ENCODE measurements around the gene COX18.
A peak's percentile ranks its signal among the peaks of the same experiment; 100 is the strongest.

Gene COX18

DNA sequence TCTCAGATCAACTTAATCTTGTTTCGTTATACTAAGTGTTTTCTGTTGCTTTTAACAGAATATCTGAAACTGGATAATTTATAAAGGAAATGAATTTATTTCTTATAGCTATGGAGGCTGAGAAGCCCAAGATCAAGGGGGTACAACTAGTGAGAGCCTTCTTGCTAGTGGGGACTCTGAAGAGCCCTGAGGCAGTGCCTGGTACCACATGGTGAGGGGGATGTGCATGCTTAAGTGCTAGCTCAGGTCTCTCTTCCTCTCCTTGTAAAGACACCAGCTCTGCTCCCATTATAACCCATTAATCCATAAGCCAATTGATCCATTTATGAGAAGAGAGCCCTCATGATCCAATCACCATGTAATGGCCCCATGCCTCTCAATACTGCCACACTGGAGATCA lies 17.9 kb downstream of the COX18 start:
- DNase-seq, result no peak

DNA sequence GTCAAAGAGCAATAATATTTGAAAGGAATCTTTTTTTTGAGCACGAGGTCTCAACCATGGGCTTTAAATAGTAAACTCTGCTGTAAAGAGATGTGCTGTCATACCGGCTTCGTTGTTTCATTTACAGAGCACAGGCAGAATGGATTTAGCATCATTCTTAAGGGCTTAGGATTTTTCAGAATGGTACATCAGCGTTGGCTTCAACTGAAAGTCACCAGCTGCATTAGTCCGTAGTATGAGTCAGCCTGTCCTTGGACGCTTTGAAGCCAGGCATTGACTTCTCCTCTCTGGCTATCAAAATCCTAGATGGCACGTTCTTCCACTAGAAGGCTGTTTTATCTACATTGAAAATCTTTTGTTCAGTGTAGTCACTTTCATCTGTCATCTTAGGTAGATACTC lies 23.6 kb downstream of the COX18 start:
- DNase-seq, result no peak

GRCh38 chr4:73037057-73037456 lies 32.5 kb downstream of the COX18 start:
- DNase-seq, result no peak

DNA sequence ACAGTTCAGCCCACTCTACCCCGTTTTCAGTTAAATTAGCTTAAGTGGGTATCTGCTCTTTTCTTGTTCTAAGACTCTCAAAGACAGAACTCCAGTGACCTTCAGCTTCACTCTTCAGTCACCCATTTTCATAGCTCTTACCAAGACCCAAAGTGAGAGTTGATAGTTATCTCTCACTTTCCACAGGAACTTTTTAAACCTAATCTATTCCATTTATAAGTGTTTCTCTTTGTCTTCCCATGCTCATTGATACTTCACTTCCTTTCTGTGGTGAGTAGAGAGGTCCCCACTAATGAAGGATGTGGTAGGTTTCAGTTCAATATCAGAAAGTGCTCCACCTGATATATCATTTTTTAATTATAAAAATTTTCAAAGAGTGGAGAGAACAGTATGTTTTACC lies 33.4 kb downstream of the COX18 start:
- no peak for DNase-seq

DNA sequence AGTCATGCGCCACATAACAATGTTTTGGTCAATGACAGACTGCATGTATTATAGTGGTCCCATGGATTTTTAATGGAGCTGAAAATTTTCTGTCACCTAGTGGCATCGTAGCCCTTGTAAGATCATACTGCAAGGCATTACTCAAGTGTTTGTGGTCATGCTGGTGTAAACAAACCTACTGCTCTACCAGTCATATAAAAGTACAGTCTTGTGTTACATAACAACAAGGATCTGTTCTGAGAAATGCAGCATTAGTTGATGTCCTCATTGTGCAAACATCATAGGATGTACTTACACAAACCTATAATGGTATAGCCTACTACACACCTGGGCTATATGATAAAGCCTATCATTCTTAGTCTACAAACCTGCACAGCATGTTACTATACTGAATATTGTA lies 34.6 kb downstream of the COX18 start:
- no peak for DNase-seq

DNA sequence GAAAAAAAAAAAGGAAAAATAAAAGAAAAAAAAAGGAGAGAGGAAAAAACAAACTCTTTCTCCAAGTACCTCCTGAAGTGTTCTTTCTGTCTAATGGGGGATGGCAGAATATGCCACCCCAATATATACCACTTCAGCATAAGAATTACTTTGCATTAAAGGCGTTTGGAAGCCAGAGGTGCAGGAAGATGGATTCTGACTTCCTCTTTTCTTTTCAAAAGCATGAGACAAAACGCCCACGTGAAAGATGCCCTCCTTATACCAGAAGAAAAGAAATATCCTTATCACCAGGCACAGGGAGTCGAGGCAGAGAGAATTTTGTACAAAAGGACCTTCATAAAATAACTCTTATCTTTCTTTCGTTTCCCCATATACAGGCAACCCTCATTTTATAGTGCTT lies 40.9 kb downstream of the COX18 start:
- no peak for DNase-seq

DNA sequence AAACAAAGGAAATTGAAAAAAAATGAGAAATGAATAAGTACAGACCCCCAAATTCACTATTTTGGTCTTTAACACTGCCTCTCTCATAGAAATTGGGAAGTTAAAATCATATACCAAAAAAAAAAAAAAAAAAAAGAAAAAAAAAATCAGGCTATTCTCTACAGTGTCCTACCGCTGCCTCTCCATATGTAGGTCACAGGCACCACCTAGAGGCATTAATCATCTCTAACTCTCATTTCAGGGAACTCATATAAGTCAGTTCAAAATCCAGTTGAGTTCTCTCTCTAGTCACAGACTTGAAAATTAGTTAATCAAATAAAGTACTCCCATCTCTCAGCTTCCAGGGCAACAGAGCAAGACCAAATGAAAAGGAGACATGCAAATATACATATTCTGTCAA lies 47.9 kb downstream of the COX18 start:
- peak; percentile 19 for DNase-seq

DNA sequence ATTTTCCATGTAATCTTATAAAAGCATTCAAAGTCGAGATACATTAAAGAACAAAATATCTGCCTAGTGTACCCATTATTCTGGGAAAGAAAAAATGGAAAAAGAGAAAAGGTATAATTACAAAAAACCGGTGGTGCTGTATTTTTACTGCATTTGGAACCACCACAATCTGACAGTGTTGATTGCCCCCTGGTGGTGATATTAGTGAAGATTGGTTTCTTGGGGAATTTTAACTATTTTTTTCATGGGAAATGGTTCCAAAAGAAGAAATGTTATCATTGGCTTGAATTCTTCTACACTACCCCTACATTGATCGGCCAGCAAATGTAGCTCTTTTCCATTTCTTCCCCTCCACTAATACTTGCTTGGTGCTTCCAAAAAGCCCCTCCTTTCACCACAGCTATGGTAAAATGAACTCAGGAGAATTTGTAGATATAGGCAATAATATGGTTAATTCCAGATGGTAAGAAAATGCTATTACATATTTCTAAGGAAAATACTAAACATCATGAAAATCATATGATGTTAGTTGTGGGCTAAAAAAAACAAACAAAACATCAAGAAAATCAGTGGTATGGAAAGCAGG lies 50.0 kb downstream of the COX18 start:
- peak; percentile 7 for DNase-seq

- DNase-seq, result no peak
Observed at GRCh38 chr4:73018595-73018994, 50.9 kb downstream of the COX18 start.

- DNase-seq, result no peak
Observed at GRCh38 chr4:73013310-73013709, 56.2 kb downstream of the COX18 start.

- DNase-seq, result no peak
Observed at GRCh38 chr4:73012673-73013072, 56.8 kb downstream of the COX18 start.

DNA sequence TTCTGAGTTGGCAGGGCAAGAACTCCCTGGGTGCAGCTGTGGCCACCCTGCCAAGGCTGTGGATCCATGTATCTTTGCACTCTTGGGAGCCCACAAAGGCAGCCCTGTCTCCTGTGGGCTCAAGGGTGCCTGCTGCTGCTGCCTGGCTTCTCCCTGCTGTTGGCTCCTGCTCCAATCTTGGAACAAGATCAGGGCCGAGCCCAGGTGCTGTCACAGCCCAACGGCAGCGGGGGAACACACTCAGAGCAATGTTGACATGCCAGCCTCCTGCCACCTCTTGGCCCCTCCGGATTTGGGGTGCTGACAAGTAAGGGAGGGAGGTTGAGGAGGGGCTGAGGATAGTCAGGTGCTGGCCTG lies 57.9 kb downstream of the COX18 start:
- DNase-seq, result no peak

DNA sequence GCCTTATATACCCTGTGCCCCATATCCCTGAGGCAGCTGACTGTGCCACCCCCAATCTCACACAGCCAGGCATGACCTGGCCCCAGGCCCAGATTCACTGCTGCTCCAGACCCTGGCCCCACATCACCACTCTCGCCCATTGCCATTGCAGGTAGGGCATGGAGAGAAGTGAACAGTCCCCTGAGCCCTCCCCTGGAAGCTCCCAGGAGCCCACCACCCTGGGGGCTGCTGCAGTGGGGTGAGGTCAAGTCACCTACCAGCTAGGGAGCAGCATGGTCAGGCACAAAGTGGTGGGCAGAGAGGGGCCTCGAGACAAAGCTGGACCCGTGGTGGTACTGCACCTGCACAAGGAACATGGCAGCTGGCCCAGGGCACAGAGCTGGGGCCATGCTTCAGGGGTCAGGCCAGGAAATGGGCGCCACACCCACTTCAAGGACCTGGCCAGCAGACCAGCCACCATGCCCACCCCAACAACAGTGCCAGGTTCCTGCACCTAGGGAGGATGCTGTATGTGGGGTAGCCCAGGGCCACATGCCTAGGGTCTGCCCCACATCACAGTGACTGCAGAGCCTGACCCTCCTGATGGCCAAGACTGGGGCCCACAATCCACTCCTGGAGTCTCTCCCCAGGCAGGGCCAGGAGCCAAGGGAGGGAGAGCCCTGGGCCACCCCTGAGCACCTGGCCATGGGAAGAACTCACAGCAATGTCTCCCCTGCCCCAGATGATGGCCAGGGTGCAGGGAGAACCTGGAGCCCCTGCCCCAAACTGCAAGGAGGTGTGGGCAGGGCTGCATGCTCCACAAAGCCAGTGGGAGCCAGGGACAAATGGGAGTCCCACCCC lies 58.5 kb downstream of the COX18 start:
- DNase-seq, result no peak

DNA sequence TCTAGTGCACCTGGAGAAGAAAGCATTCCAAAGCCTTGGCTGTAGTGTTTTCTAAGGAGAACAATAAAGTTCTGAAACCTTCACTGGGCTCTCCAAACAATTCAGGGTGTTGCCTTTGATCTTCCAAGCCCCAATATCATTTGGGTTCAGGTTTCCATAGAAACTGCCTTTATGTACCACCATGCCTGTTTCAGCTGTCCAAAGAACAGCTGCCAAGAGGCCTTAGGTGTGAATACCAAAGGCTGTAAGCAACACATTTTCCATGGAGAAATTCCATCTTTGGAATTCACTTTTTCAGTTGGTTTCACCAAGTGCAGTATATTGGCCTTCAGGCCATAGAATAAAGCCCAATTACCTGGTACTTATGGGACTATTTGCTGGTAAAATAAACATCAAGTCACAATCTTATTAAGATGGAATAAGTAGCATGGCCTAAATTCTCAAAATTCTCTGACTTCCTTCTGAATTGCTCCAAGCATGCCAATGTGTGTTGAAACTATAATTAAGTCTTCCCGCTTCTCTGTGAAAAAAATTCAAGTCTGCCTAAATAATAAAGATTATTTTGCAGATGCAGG lies 61.9 kb downstream of the COX18 start:
- DNase-seq, result no peak

- no peak for DNase-seq
Observed at GRCh38 chr4:73006286-73006990, 63.1 kb downstream of the COX18 start.

DNA sequence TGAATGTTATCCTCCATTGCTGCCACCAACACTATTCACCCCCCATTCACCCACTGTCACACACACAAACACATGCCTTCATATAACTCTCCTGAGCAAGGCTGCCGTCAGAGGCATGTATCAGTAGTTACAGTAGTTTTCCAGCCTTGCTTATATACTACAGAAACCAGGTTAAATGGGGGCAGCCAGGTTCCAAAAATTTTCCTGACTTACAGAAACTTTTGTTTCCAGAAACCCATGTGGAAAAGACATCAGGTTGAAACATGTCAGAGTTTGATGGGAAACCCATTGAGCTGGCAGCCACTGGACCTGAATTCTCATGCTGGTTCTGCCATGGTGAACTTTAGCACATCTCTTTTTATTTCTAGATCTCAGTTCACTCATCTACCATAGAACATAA lies 64.0 kb downstream of the COX18 start:
- no peak for DNase-seq

All from NCI-H1105 treated with DMSO at 0.1 percent for 48 hours (cell line).